ENCODE data around the gene NADK. TPM values are rescaled to one million over a fixed set of nuclear protein-coding genes. Genes with fewer than 3 reads are reported as not detected.

NADK gene
- total and polyA plus RNA-seq, 4 donors = 53.2 to 144 (median 88.7) TPM

- H3K36me3 ChIP-seq (ENCODE audit: control insufficient read depth in 4 of 4, insufficient read depth in 4 of 4, low read length in 4 of 4) = peaks cover 11 to 37% (median 27%) of the 10 kb centered on the region in 4 donors
Observed at GRCh38 chr1:1808206-1808605, 29.9 kb upstream of the NADK start.

GRCh38 chr1:1806890-1807289 lies 28.6 kb upstream of the NADK start:
- Histone ChIP-seq H3K27ac (ENCODE audit: low read depth in 1 of 2, low read length in 1 of 2) (no peak overlapping the region), H3K4me3 (no peak overlapping the region), H3K27me3 (ENCODE audit: control insufficient read depth in 3 of 3, insufficient read depth in 3 of 3, low read length in 2 of 3) (no peaks in the 10 kb centered on the region), H3K9me3 (ENCODE audit: control insufficient read depth in 4 of 4, insufficient read depth in 3 of 4, low read length in 3 of 4) (no peaks in the 10 kb centered on the region), H3K4me1 (ENCODE audit: control insufficient read depth in 5 of 5, insufficient read depth in 5 of 5, low read length in 5 of 5) (no peaks in the 10 kb centered on the region), H3K9ac (ENCODE audit: insufficient read depth in 1 of 2, low read length in 2 of 2) (no peak overlapping the region), H3K36me3 (ENCODE audit: control insufficient read depth in 4 of 4, insufficient read depth in 4 of 4, low read length in 4 of 4) (peaks cover 15 to 41% (median 26%) of the 10 kb centered on the region in 4 donors)
- DNase-seq = no peak
- TF ChIP-seq CTCF (IDR thresholded peaks at IDR 0.05; ENCODE audit: control extremely low read depth, extremely low read depth) = no peak
- ATAC-seq (ENCODE audit: insufficient read depth, low FRiP score) = no peak
- 86 to 97% methylated on average over 2 of the region's 2 CpGs for WGBS, 2 donors

More at GRCh38 chr1:1808206-1808605, 29.9 kb upstream of the NADK start:
- DNase-seq = no peak
- TF ChIP-seq CTCF (IDR thresholded peaks at IDR 0.05; ENCODE audit: control extremely low read depth, extremely low read depth) = no peak
- H3K27me3 ChIP-seq (ENCODE audit: control insufficient read depth in 3 of 3, insufficient read depth in 3 of 3, low read length in 2 of 3) = no peaks in the 10 kb centered on the region
- no peaks in the 10 kb centered on the region for H3K9me3 ChIP-seq (ENCODE audit: control insufficient read depth in 4 of 4, insufficient read depth in 3 of 4, low read length in 3 of 4)
- no peak overlapping the region for H3K4me3 ChIP-seq
- no peak for ATAC-seq (ENCODE audit: insufficient read depth, low FRiP score)
- no peak overlapping the region for H3K27ac ChIP-seq (ENCODE audit: low read depth in 1 of 2, low read length in 1 of 2)
- H3K9ac ChIP-seq (ENCODE audit: insufficient read depth in 1 of 2, low read length in 2 of 2) = no peak overlapping the region
- no peaks in the 10 kb centered on the region for H3K4me1 ChIP-seq (ENCODE audit: control insufficient read depth in 5 of 5, insufficient read depth in 5 of 5, low read length in 5 of 5)
- 95 to 96% methylated on average over 10 of the region's 10 CpGs for WGBS, 2 donors

- ATAC-seq (ENCODE audit: insufficient read depth, low FRiP score) (no peak), DNase-seq (no peak)
- WGBS, 2 donors = 96 to 99% methylated on average over 8 of the region's 8 CpGs
- H3K4me3 ChIP-seq = no peak overlapping the region
- TF ChIP-seq CTCF (IDR thresholded peaks at IDR 0.05; ENCODE audit: control extremely low read depth, extremely low read depth) = no peak
- peaks cover 19 to 51% (median 28%) of the 10 kb centered on the region in 4 donors for H3K36me3 ChIP-seq (ENCODE audit: control insufficient read depth in 4 of 4, insufficient read depth in 4 of 4, low read length in 4 of 4)
- H3K9me3 ChIP-seq (ENCODE audit: control insufficient read depth in 4 of 4, insufficient read depth in 3 of 4, low read length in 3 of 4) = no peaks in the 10 kb centered on the region
- no peak overlapping the region for H3K27ac ChIP-seq (ENCODE audit: low read depth in 1 of 2, low read length in 1 of 2)
- H3K9ac ChIP-seq (ENCODE audit: insufficient read depth in 1 of 2, low read length in 2 of 2) = no peak overlapping the region
- H3K4me1 ChIP-seq (ENCODE audit: control insufficient read depth in 5 of 5, insufficient read depth in 5 of 5, low read length in 5 of 5) = no peaks in the 10 kb centered on the region
- no peaks in the 10 kb centered on the region for H3K27me3 ChIP-seq (ENCODE audit: control insufficient read depth in 3 of 3, insufficient read depth in 3 of 3, low read length in 2 of 3)
Observed at GRCh38 chr1:1804301-1804700, 26.0 kb upstream of the NADK start.

GRCh38 chr1:1802871-1803270 lies 24.6 kb upstream of the NADK start:
- Histone ChIP-seq H3K9ac (ENCODE audit: insufficient read depth in 1 of 2, low read length in 2 of 2) (no peak overlapping the region), H3K9me3 (ENCODE audit: control insufficient read depth in 4 of 4, insufficient read depth in 3 of 4, low read length in 3 of 4) (no peaks in the 10 kb centered on the region), H3K4me1 (ENCODE audit: control insufficient read depth in 5 of 5, insufficient read depth in 5 of 5, low read length in 5 of 5) (no peaks in the 10 kb centered on the region), H3K27ac (ENCODE audit: low read depth in 1 of 2, low read length in 1 of 2) (no peak overlapping the region), H3K36me3 (ENCODE audit: control insufficient read depth in 4 of 4, insufficient read depth in 4 of 4, low read length in 4 of 4) (peaks cover 17 to 56% (median 34%) of the 10 kb centered on the region in 4 donors), H3K4me3 (no peak overlapping the region), H3K27me3 (ENCODE audit: control insufficient read depth in 3 of 3, insufficient read depth in 3 of 3, low read length in 2 of 3) (no peaks in the 10 kb centered on the region)
- DNase-seq (no peak), ATAC-seq (ENCODE audit: insufficient read depth, low FRiP score) (no peak)
- 93 to 100% methylated on average over 1 of the region's 1 CpG for WGBS, 2 donors
- TF ChIP-seq CTCF (IDR thresholded peaks at IDR 0.05; ENCODE audit: control extremely low read depth, extremely low read depth) = no peak
